SK-N-SH (cell line): ENCODE results near the gene RAB24. TPM values are rescaled to one million over a fixed set of nuclear protein-coding genes. Genes with fewer than 3 reads are reported as not detected.

Experiments used
- CTCF ChIA-PET: fragments of 300-600, 350-600 bp; formaldehyde crosslinking; extraction: SDS; loops from one replicate; lab custom pipeline; 2021; lab: Yijun Ruan, JAX
- POLR2A ChIA-PET: fragments of 350-600 bp; sonication (Branson Sonifier 250); formaldehyde crosslinking; extraction: SDS; loops from one replicate; lab custom pipeline; 2020; ENCODE audit warnings: antibody characterized with exemption, inconsistent platforms; lab: Yijun Ruan, JAX
- DNase-seq: peaks from one replicate; pipeline ENCODE4 v3.0.0; 2012
- H2AFZ ChIP-seq: fragments of 200-600 bp; sonication (generic); 2 replicates; pipeline ENCODE4 v1.8.1; 2016; ENCODE audit warnings: antibody characterized with exemption, mild to moderate bottlenecking, low read depth
- H3F3A ChIP-seq: fragments of 200-600 bp; sonication (generic); replicated peaks from 2 replicates; pipeline ENCODE3; 2016; ENCODE audit warnings: antibody characterized with exemption, mild to moderate bottlenecking; ENCODE audit not compliant: insufficient read depth
- H3K27ac ChIP-seq, 2 experiments: fragments of 200-500 bp in 1 of 2; fragments of 200-600 bp in 1 of 2; sonication (Bioruptor generic) in 1 of 2; sonication (generic), shearing (Covaris generic) in 1 of 2; 2 replicates each; pipeline versions ENCODE4 v1.5.1 to v1.6.1; 2014 to 2016; ENCODE audit warnings: low read depth in 2 of 2, inconsistent platforms in 1 of 2, low read length in 1 of 2, mild to moderate bottlenecking in 1 of 2, mixed read lengths in 1 of 2
- H3K27me3 ChIP-seq: fragments of 200-600 bp; sonication (generic), shearing (Covaris generic); 2 replicates; pipeline ENCODE4 v1.6.1; 2016; ENCODE audit warnings: mixed run types; ENCODE audit not compliant: insufficient read depth
- H3K36me3 ChIP-seq, 2 experiments: fragments of 200-500 bp in 1 of 2; fragments of 200-600 bp in 1 of 2; sonication (Bioruptor generic) in 1 of 2; sonication (generic) in 1 of 2; replicated peaks in 1 of 2; 2 replicates each; pipeline versions ENCODE3 to v1.5.1; 2014 to 2016; ENCODE audit warnings: low read length in 1 of 2, mild to moderate bottlenecking in 1 of 2; ENCODE audit not compliant: insufficient read depth in 2 of 2, control insufficient read depth in 1 of 2
- H3K4me1 ChIP-seq, 2 experiments: fragments of 200-500 bp in 1 of 2; fragments of 200-600 bp in 1 of 2; sonication (Bioruptor generic) in 1 of 2; sonication (generic), shearing (Covaris generic) in 1 of 2; 2 replicates each; pipeline versions ENCODE4 v1.5.1 to v1.6.1; 2014 to 2016; ENCODE audit warnings: low read depth in 1 of 2, low read length in 1 of 2, mixed run types in 1 of 2; ENCODE audit not compliant: insufficient read depth in 2 of 2, control insufficient read depth in 1 of 2
- H3K4me2 ChIP-seq: fragments of 200-600 bp; sonication (generic), shearing (Covaris generic); 2 replicates; pipeline ENCODE4 v1.6.1; 2017; ENCODE audit warnings: mixed run types
- H3K4me3 ChIP-seq, 2 experiments: fragments of 200-500 bp in 1 of 2; fragments of 200-600 bp in 1 of 2; sonication (Bioruptor generic) in 1 of 2; sonication (generic), shearing (Covaris generic) in 1 of 2; 2 replicates each; pipeline versions ENCODE4 v1.5.1 to v1.8.1; 2014 to 2016; ENCODE audit warnings: low read depth in 2 of 2, inconsistent platforms in 1 of 2, low read length in 1 of 2, mild to moderate bottlenecking in 1 of 2, mixed read lengths in 1 of 2, moderate library complexity in 1 of 2
- H3K79me2 ChIP-seq: fragments of 200-600 bp; sonication (generic); 2 replicates; pipeline ENCODE4 v1.8.1; 2017; ENCODE audit warnings: mild to moderate bottlenecking; ENCODE audit not compliant: insufficient read depth
- H3K9ac ChIP-seq: fragments of 200-600 bp; sonication (generic); 2 replicates; pipeline ENCODE4 v1.6.1; 2017; ENCODE audit warnings: mixed run types
- H3K9me2 ChIP-seq: fragments of 200-600 bp; sonication (generic); 2 replicates; pipeline ENCODE4 v1.6.1; 2017; ENCODE audit warnings: mixed run types
- H3K9me3 ChIP-seq: fragments of 200-600 bp; sonication (generic); 2 replicates; pipeline ENCODE4 v1.6.1; 2017; ENCODE audit warnings: mixed run types, mild to moderate bottlenecking, moderate library complexity
- H4K20me1 ChIP-seq: fragments of 200-600 bp; sonication (generic); 2 replicates; pipeline ENCODE4 v1.6.1; 2017; ENCODE audit warnings: mild to moderate bottlenecking, mixed run types; ENCODE audit not compliant: insufficient read depth
- CHD2 ChIP-seq: fragments of 150-350 bp; IDR thresholded peaks from 2 replicates; pipeline ENCODE4 v1.6.1; 2018; ENCODE audit warnings: low read length; ENCODE audit not compliant: partially characterized antibody
- CTCF ChIP-seq: fragments of 200-600 bp; sonication (generic); IDR thresholded peaks from 2 replicates; pipeline ENCODE4 v1.6.1; 2017; ENCODE audit warnings: antibody characterized with exemption, mild to moderate bottlenecking, moderate library complexity
- EP300 ChIP-seq, 2 experiments: IDR thresholded peaks; 2 replicates each; pipeline versions ENCODE4 v1.4.0 to v1.6.1; 2012; ENCODE audit warnings: borderline replicate concordance in 1 of 2, low read depth in 1 of 2, low read length in 1 of 2
- EZH2phosphoT487 ChIP-seq: fragments of 200-600 bp; sonication (generic); IDR thresholded peaks from 2 replicates; pipeline ENCODE4 v1.6.1; 2017; ENCODE audit warnings: low read depth, mixed run types, mild to moderate bottlenecking, antibody characterized with exemption, moderate library complexity, borderline replicate concordance
- FOSL2 ChIP-seq: IDR thresholded peaks from 2 replicates; pipeline ENCODE4 v1.4.0; 2012; ENCODE audit warnings: low read depth, mild to moderate bottlenecking, moderate library complexity, borderline replicate concordance
- GABPA ChIP-seq: IDR thresholded peaks from 2 replicates; pipeline ENCODE4 v1.4.0; 2012; ENCODE audit warnings: low read depth, mild to moderate bottlenecking
- GATA2 ChIP-seq: sonication (generic); formaldehyde crosslinking; IDR thresholded peaks from 2 replicates; pipeline ENCODE4 v1.5.0; 2020; ENCODE audit warnings: mild to moderate bottlenecking, missing genetic modification reagents
- JUND ChIP-seq: IDR thresholded peaks from 2 replicates; pipeline ENCODE4 v1.4.0; 2012
- NFIC ChIP-seq: IDR thresholded peaks from 2 replicates; pipeline ENCODE4 v1.4.0; 2012; ENCODE audit warnings: borderline replicate concordance
- NRF1 ChIP-seq: IDR thresholded peaks from 2 replicates; pipeline ENCODE4 v1.6.1; 2012; ENCODE audit warnings: low read depth, mild to moderate bottlenecking, low read length
- RAD21 ChIP-seq: IDR thresholded peaks from 2 replicates; pipeline ENCODE4 v1.6.1; 2012; ENCODE audit warnings: mild to moderate bottlenecking, low read length
- RCOR1 ChIP-seq: fragments of 150-350 bp; IDR thresholded peaks from 2 replicates; pipeline ENCODE4 v1.6.1; 2017; ENCODE audit warnings: antibody characterized with exemption, low read length
- REST ChIP-seq: IDR thresholded peaks from 2 replicates; pipeline ENCODE4 v1.6.1; 2012; ENCODE audit warnings: mild to moderate bottlenecking, low read depth, low read length, moderate library complexity
- RFX5 ChIP-seq: IDR thresholded peaks from 2 replicates; pipeline ENCODE4 v1.6.1; 2012; ENCODE audit warnings: mild to moderate bottlenecking, improper control_type of control experiment, low read length
- SIN3A ChIP-seq: IDR thresholded peaks from 2 replicates; pipeline ENCODE4 v1.6.1; 2012; ENCODE audit warnings: low read depth, mild to moderate bottlenecking, low read length, moderate library complexity, borderline replicate concordance
- TCF12 ChIP-seq: IDR thresholded peaks from 2 replicates; pipeline ENCODE4 v1.4.0; 2012
- TEAD4 ChIP-seq: IDR thresholded peaks from 2 replicates; pipeline ENCODE4 v1.4.0; 2012; ENCODE audit warnings: mild to moderate bottlenecking, borderline replicate concordance; ENCODE audit not compliant: insufficient read depth
- USF1 ChIP-seq: IDR thresholded peaks from 2 replicates; pipeline ENCODE4 v1.4.0; 2012; ENCODE audit warnings: low read depth, borderline replicate concordance
- USF2 ChIP-seq: fragments of 150-350 bp; IDR thresholded peaks from 2 replicates; pipeline ENCODE4 v1.6.1; 2017; ENCODE audit warnings: antibody characterized with exemption, low read length, low read depth, borderline replicate concordance
- ZBTB33 ChIP-seq: IDR thresholded peaks from 2 replicates; pipeline ENCODE4 v1.4.0; 2012; ENCODE audit warnings: low read depth, borderline replicate concordance
- WGBS: methylation state at CpG from one replicate; pipeline ENCODE4 v1.1.6; 2017; ENCODE audit warnings: low lambda C conversion rate; 5-methylcytosine and 5-hydroxymethylcytosine counted together
- polyA plus RNA-seq, 3 experiments: library from polyadenylated mRNA; depleted of rRNA; stranded (reverse); fragments of >200 nt; gene quantifications; 2 replicates each; pipeline ENCODE4 v1.2.3, GENCODE V29; 2012

The RAB24 gene
- polyA plus RNA-seq, 1 of the 3 experiments (the other 2 are of a cell fraction), result 101 TPM

- Histone ChIP-seq H3K9me2 (no peaks in the 10 kb centered on the region), H3K4me3 (no peak overlapping the region), H3K9me3 (no peaks in the 10 kb centered on the region), H2AFZ (no peak overlapping the region), H3K79me2 (no peaks in the 10 kb centered on the region), H3K36me3 (peaks cover 36 to 55% of the 10 kb centered on the region in 2 experiments), H3K9ac (no peak overlapping the region), H3K27me3 (no peaks in the 10 kb centered on the region), H3K4me2 (no peak overlapping the region), H3F3A (no peaks in the 10 kb centered on the region), H4K20me1 (no peaks in the 10 kb centered on the region), H3K4me1 (no peaks in the 10 kb centered on the region), H3K27ac (no peak overlapping the region)
- TF ChIP-seq EP300 (IDR thresholded peaks at IDR 0.05; ENCODE audit: borderline replicate concordance in 1 of 2, low read depth in 1 of 2, low read length in 1 of 2) (no peak), GATA2 (CRISPR knock-in tag) (no peak), TCF12 (no peak), NFIC (no peak), REST (no peak), USF2 (no peak), NRF1 (no peak), ZBTB33 (no peak), EZH2phosphoT487 (no peak), GABPA (no peak), SIN3A (no peak), FOSL2 (no peak), CHD2 (no peak), CTCF (no peak), TEAD4 (no peak), RCOR1 (no peak), RFX5 (no peak), RAD21 (no peak), USF1 (no peak), JUND (no peak)
- WGBS, result 79% methylated on average over 1 of the region's 1 CpG
- ChIA-PET CTCF (interaction anchor here (3.1 kb wide), 1 partner anchor 163 kb away, joined by 10 read pairs; no protein-coding TSS in a partner anchor), POLR2A (no interaction called here)
- DNase-seq, result no peak
Measured at GRCh38 chr5:177276886-177277285, 26.6 kb downstream of the RAB24 start.
